ENCODE measurements around the gene PRCP.
A peak's percentile ranks its signal among the peaks of the same experiment; 100 is the strongest.

The PRCP gene

GRCh38 chr11:82906236-82906635, 6.0 kb upstream of the PRCP start:
- H3K9me3 ChIP-seq (ENCODE audit: severe bottlenecking), result no peaks in the 10 kb centered on the region
- ATAC-seq (ENCODE audit: low read depth) (no peak), DNase-seq (ENCODE audit: low spot score) (no peak)
- H3K4me3 ChIP-seq (ENCODE audit: severe bottlenecking), result no peak overlapping the region
- H3K4me1 ChIP-seq (ENCODE audit: insufficient read depth, poor library complexity, severe bottlenecking), result peaks cover 9% of the 10 kb centered on the region
- no peak overlapping the region for H3K27ac ChIP-seq (ENCODE audit: poor library complexity, severe bottlenecking)
- no peaks in the 10 kb centered on the region for H3K27me3 ChIP-seq (ENCODE audit: insufficient read depth, poor library complexity, severe bottlenecking)
- TF ChIP-seq, protein P1, sequence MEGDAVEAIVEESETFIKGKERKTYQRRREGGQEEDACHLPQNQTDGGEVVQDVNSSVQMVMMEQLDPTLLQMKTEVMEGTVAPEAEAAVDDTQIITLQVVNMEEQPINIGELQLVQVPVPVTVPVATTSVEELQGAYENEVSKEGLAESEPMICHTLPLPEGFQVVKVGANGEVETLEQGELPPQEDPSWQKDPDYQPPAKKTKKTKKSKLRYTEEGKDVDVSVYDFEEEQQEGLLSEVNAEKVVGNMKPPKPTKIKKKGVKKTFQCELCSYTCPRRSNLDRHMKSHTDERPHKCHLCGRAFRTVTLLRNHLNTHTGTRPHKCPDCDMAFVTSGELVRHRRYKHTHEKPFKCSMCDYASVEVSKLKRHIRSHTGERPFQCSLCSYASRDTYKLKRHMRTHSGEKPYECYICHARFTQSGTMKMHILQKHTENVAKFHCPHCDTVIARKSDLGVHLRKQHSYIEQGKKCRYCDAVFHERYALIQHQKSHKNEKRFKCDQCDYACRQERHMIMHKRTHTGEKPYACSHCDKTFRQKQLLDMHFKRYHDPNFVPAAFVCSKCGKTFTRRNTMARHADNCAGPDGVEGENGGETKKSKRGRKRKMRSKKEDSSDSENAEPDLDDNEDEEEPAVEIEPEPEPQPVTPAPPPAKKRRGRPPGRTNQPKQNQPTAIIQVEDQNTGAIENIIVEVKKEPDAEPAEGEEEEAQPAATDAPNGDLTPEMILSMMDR (IDR thresholded peaks at IDR 0.05; ENCODE audit: poor library complexity, severe bottlenecking), result peak; percentile 87
- peaks cover 13% of the 10 kb centered on the region; the same call in 1 of the 2 replicates for H3K36me3 ChIP-seq (ENCODE audit: low read depth)

DNA sequence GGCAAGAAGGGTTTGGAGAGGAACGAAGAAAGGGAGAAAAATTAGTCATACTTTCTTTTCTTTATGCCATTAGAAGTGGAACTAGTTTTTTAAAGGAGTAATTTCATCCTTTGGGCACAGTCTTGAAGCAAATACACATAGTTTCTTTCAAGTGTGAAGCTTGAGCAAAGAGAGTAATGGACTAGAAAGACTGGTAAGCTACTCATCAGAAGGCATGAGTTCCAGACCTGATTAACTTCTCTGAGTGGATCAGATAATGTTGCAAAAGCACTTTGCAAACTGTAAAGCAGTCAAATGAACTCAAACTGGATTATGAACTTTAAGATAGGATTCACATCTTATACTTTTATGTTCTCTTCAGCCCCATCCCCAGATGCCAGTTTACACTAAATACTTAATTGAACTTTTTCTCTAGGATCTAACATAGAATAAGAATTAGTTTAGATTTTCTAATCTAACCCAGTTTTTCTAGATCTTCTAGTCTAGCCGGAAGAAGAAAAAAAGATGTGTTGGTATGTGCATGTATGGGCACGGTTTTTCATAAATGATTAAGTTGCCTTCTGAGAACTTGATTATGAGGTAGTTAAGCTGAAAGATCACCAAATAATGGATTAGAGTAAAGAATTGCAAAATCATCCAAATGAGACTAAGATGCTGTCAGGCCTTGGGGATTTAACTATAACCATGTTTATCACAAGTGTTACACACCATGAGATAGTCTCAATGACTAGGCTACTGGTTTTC, 3.8 kb upstream of the PRCP start:
- H3K36me3 ChIP-seq (ENCODE audit: low read depth), result peaks cover 11% of the 10 kb centered on the region; the same call in 1 of the 2 replicates
- H3K4me3 ChIP-seq (ENCODE audit: severe bottlenecking), result no peak overlapping the region
- H3K27me3 ChIP-seq (ENCODE audit: insufficient read depth, poor library complexity, severe bottlenecking), result no peaks in the 10 kb centered on the region
- H3K4me1 ChIP-seq (ENCODE audit: insufficient read depth, poor library complexity, severe bottlenecking), result peaks cover 13% of the 10 kb centered on the region
- ATAC-seq (ENCODE audit: low read depth) (no peak), DNase-seq (ENCODE audit: low spot score) (no peak)
- TF ChIP-seq, protein P1 (IDR thresholded peaks at IDR 0.05; ENCODE audit: poor library complexity, severe bottlenecking), result no peak
- H3K9me3 ChIP-seq (ENCODE audit: severe bottlenecking), result no peaks in the 10 kb centered on the region
- H3K27ac ChIP-seq (ENCODE audit: poor library complexity, severe bottlenecking), result no peak overlapping the region

DNA sequence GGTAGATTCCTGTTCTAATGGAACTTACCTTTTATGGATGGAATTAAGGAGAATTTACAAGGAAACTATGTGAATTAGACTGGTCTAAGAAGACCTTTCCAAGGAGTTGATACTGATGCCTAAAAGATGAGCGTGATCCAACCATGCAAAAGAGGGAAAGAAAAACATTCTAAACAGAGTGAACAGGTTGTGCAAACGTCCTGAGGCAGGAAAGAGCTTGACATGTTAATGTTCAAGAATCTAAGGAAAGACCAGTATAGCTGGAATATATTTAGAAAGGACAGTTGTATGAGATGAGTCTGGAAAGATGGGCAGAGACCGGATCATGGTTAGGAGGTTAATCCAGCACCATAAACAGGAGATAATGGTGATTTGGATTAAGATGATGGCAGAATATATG, 2.6 kb upstream of the PRCP start:
- DNase-seq (ENCODE audit: low spot score) (no peak), ATAC-seq (ENCODE audit: low read depth) (no peak)
- Histone ChIP-seq H3K4me3 (ENCODE audit: severe bottlenecking) (no peak overlapping the region), H3K9me3 (ENCODE audit: severe bottlenecking) (no peaks in the 10 kb centered on the region), H3K27me3 (ENCODE audit: insufficient read depth, poor library complexity, severe bottlenecking) (no peaks in the 10 kb centered on the region), H3K36me3 (ENCODE audit: low read depth) (peaks cover 11% of the 10 kb centered on the region; the same call in 1 of the 2 replicates), H3K27ac (ENCODE audit: poor library complexity, severe bottlenecking) (no peak overlapping the region), H3K4me1 (ENCODE audit: insufficient read depth, poor library complexity, severe bottlenecking) (peaks cover 13% of the 10 kb centered on the region)
- TF ChIP-seq, protein P1 (IDR thresholded peaks at IDR 0.05; ENCODE audit: poor library complexity, severe bottlenecking), result no peak

DNA sequence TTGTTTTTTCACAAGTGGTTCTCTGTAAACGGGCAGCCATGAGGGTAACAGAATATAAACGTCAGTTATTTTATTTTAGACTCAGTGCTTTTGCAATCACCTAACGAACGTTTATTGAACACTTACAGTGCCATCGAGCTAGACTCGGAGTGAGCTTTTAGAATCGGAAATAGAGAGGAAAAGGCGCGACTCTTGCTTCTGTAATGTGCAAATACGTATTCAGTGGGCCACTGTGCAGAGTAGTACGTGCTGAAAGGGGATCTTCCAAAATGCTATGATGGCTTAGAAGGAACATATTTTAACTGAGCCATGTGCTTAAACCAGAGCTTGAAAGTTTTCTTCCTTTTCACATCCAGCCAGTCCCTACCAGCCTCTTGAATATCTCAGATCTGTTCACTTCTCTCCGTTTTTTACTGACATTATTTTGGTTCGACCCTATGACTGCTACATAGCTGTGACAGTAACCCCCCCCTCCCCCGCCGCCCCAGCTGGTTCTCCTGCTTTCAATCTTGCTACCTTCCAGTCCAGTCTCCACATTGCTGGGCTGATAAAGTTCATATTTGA, 1.8 kb upstream of the PRCP start:
- no peaks in the 10 kb centered on the region for H3K27me3 ChIP-seq (ENCODE audit: insufficient read depth, poor library complexity, severe bottlenecking)
- TF ChIP-seq, protein P1 (IDR thresholded peaks at IDR 0.05; ENCODE audit: poor library complexity, severe bottlenecking), result no peak
- ATAC-seq (ENCODE audit: low read depth) (no peak), DNase-seq (ENCODE audit: low spot score) (no peak)
- peaks cover 11% of the 10 kb centered on the region; the same call in 1 of the 2 replicates for H3K36me3 ChIP-seq (ENCODE audit: low read depth)
- peaks cover 13% of the 10 kb centered on the region for H3K4me1 ChIP-seq (ENCODE audit: insufficient read depth, poor library complexity, severe bottlenecking)
- H3K4me3 ChIP-seq (ENCODE audit: severe bottlenecking), result peak overlapping the region; percentile 57
- peak overlapping the region; percentile 64 for H3K27ac ChIP-seq (ENCODE audit: poor library complexity, severe bottlenecking)
- H3K9me3 ChIP-seq (ENCODE audit: severe bottlenecking), result no peaks in the 10 kb centered on the region

Data from RWPE2 (cell line).